H1 (cell line): ENCODE measurements around the gene OR51I1.

Source experiments
- CEBPB ChIP-seq: IDR thresholded peaks from 2 replicates; pipeline ENCODE4 v1.6.1; 2012; ENCODE audit warnings: low read depth, low read length
- CREB1 ChIP-seq: IDR thresholded peaks from 2 replicates; pipeline ENCODE4 v1.6.1; 2012; ENCODE audit warnings: inconsistent platforms
- CTCF ChIP-seq, 3 experiments: IDR thresholded peaks; 1 replicate in 2 of 3; 2 replicates in 1 of 3; pipeline versions ENCODE4 v1.5.1 to v1.6.1; 2011; ENCODE audit warnings: low read length in 3 of 3, mild to moderate bottlenecking in 3 of 3, inconsistent platforms in 2 of 3, low read depth in 1 of 3, moderate library complexity in 1 of 3; ENCODE audit not compliant: insufficient read depth in 1 of 3; ENCODE audit errors: control extremely low read depth in 1 of 3
- E2F6 ChIP-seq: IDR thresholded peaks from 2 replicates; pipeline ENCODE4 v1.6.1; 2012; ENCODE audit warnings: inconsistent platforms
- HDAC2 ChIP-seq, 2 experiments: fragments of 300-600 bp in 1 of 2; sonication (generic) in 1 of 2; IDR thresholded peaks; 2 replicates each; pipeline ENCODE4 v1.6.1; 2011 to 2012; ENCODE audit warnings: low read depth in 2 of 2, low read length in 2 of 2, mild to moderate bottlenecking in 2 of 2, moderate library complexity in 2 of 2, borderline replicate concordance in 1 of 2, inconsistent platforms in 1 of 2
- POLR2A ChIP-seq, 2 experiments: IDR thresholded peaks; 1 replicate in 1 of 2; 2 replicates in 1 of 2; pipeline ENCODE4 v1.6.1; 2011; ENCODE audit warnings: low read depth in 2 of 2, low read length in 2 of 2, mild to moderate bottlenecking in 2 of 2; ENCODE audit errors: control extremely low read depth in 1 of 2
- RFX5 ChIP-seq: IDR thresholded peaks from 2 replicates; pipeline ENCODE4 v1.6.1; 2011; ENCODE audit warnings: low read depth, low read length, improper control_type of control experiment, borderline replicate concordance
- RNF2 ChIP-seq: fragments of 200-900, 300-1000 bp; sonication (generic); IDR thresholded peaks from 2 replicates; pipeline ENCODE4 v1.7.1; 2016; ENCODE audit warnings: borderline replicate concordance, low read depth, mild to moderate bottlenecking, antibody characterized with exemption, low read length; ENCODE audit not compliant: poor library complexity, severe bottlenecking; ENCODE audit errors: missing control alignments
- SAP30 ChIP-seq: fragments of 300-600 bp; sonication (generic); IDR thresholded peaks from 2 replicates; pipeline ENCODE4 v1.7.1; 2012; ENCODE audit warnings: low read length, moderate library complexity, mild to moderate bottlenecking, inconsistent platforms; ENCODE audit not compliant: insufficient read depth, insufficient replicate concordance
- TEAD4 ChIP-seq: IDR thresholded peaks from 2 replicates; pipeline ENCODE4 v1.6.1; 2012; ENCODE audit warnings: low read depth, low read length, inconsistent platforms, mixed read lengths
- YY1 ChIP-seq: IDR thresholded peaks from 2 replicates; pipeline ENCODE4 v1.6.1; 2011; ENCODE audit warnings: low read depth, mild to moderate bottlenecking, low read length

- no peak for TF ChIP-seq RNF2
- TF ChIP-seq CTCF (IDR thresholded peaks at IDR 0.05; ENCODE audit: control extremely low read depth in 1 of 3, insufficient read depth in 1 of 3, low read depth in 1 of 3, low read length in 3 of 3) = no peak
- no peak for TF ChIP-seq CREB1
- no peak for TF ChIP-seq POLR2A (IDR thresholded peaks at IDR 0.05; ENCODE audit: control extremely low read depth in 1 of 2, low read depth in 2 of 2, low read length in 2 of 2)
- TF ChIP-seq E2F6 = no peak
- no peak for TF ChIP-seq TEAD4
- TF ChIP-seq HDAC2 (IDR thresholded peaks at IDR 0.05; ENCODE audit: borderline replicate concordance in 1 of 2, low read depth in 2 of 2, low read length in 2 of 2) = no peak
- no peak for TF ChIP-seq YY1
- no peak for TF ChIP-seq RFX5
- TF ChIP-seq CEBPB = no peak
- no peak for TF ChIP-seq SAP30
These were observed 48.5 kb upstream of the OR51I1 start for GRCh38 chr11:5489576-5490357.
